Measurements from ENCODE around the gene TTC7B. TPM values are rescaled to one million over a fixed set of nuclear protein-coding genes. Genes with fewer than 3 reads are reported as not detected.

Gene TTC7B
- total and polyA plus RNA-seq, 9 of the 15 experiments (the other 6 are each of a cell fraction or from before 2014, with no cell fraction given) = 2.2 to 77.2 (median 36.7) TPM

- peak; percentile 92 for TF ChIP-seq GATA2 (CRISPR knock-in tag; IDR thresholded peaks at IDR 0.05)
- no peak for TF ChIP-seq MCM5 (IDR thresholded peaks at IDR 0.05; ENCODE audit: low read depth)
- TF ChIP-seq REST (IDR thresholded peaks at IDR 0.05; ENCODE audit: borderline replicate concordance) = peak; percentile 25; the same call in 1 of the 2 replicates
- TF ChIP-seq REST (CRISPR knock-in tag; IDR thresholded peaks at IDR 0.05; ENCODE audit: low read depth) = no peak
- peak; percentile 62; the same call in 1 of the 2 replicates for TF ChIP-seq TOE1 (IDR thresholded peaks at IDR 0.05; ENCODE audit: borderline replicate concordance)
- no peak for TF ChIP-seq TOE1 (CRISPR knock-in tag; IDR thresholded peaks at IDR 0.05; ENCODE audit: borderline replicate concordance, low read depth)
- 0 out of 2 replicates have a peak, but pooled peaks have one; percentile 50 for TF ChIP-seq HDGF (IDR thresholded peaks at IDR 0.05)
- TF ChIP-seq BCOR (IDR thresholded peaks at IDR 0.05) = peak; percentile 79; the same call in 1 of the 2 replicates
- peak in 1 of 2 experiments; percentile 40; a peak in 2 of 4 replicates for TF ChIP-seq NRF1 (conservative IDR thresholded peaks at IDR 0.05 in 1 of 2, IDR thresholded peaks at IDR 0.05 in 1 of 2)
- TF ChIP-seq ZNF41 (CRISPR knock-in tag; conservative IDR thresholded peaks at IDR 0.05) = no peak
- peak; percentile 76 for TF ChIP-seq CC2D1A (IDR thresholded peaks at IDR 0.05)
- peak; percentile 60 for TF ChIP-seq E2F8 (IDR thresholded peaks at IDR 0.05; ENCODE audit: low read depth, partially characterized antibody)
- TF ChIP-seq MEF2D (tag; conservative IDR thresholded peaks at IDR 0.05; ENCODE audit: low read depth) = 0 out of 2 replicates have a peak, but pooled peaks have one; percentile 58
- peak; percentile 99 for TF ChIP-seq FOXA3 (CRISPR knock-in tag; conservative IDR thresholded peaks at IDR 0.05 in 1 of 2, IDR thresholded peaks at IDR 0.05 in 1 of 2)
- TF ChIP-seq, protein P1, sequence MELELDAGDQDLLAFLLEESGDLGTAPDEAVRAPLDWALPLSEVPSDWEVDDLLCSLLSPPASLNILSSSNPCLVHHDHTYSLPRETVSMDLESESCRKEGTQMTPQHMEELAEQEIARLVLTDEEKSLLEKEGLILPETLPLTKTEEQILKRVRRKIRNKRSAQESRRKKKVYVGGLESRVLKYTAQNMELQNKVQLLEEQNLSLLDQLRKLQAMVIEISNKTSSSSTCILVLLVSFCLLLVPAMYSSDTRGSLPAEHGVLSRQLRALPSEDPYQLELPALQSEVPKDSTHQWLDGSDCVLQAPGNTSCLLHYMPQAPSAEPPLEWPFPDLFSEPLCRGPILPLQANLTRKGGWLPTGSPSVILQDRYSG (tag; conservative IDR thresholded peaks at IDR 0.05; ENCODE audit: low read depth) = no peak
- no peak for TF ChIP-seq ZNF212 (CRISPR knock-in tag; IDR thresholded peaks at IDR 0.05)
- TF ChIP-seq SMAD1 (IDR thresholded peaks at IDR 0.05; ENCODE audit: low read depth, low read length, partially characterized antibody) = no peak
Measured at GRCh38 chr14:90573385-90574105, 242.7 kb downstream of the TTC7B start (continued).

Data from K562 (cell line).